IPS-NIHi7 (cell line): ENCODE data around the gene GUCA2B.

ENCODE experiments used
- DNase-seq: peaks from one replicate; pipeline ENCODE4 v3.0.0; 2012; ENCODE audit warnings: mixed read lengths; ENCODE audit errors: extremely low spot score

Gene GUCA2B

GRCh38 chr1:42143896-42144710 is 9.1 kb upstream of the GUCA2B start:
- no peak for DNase-seq

DNA sequence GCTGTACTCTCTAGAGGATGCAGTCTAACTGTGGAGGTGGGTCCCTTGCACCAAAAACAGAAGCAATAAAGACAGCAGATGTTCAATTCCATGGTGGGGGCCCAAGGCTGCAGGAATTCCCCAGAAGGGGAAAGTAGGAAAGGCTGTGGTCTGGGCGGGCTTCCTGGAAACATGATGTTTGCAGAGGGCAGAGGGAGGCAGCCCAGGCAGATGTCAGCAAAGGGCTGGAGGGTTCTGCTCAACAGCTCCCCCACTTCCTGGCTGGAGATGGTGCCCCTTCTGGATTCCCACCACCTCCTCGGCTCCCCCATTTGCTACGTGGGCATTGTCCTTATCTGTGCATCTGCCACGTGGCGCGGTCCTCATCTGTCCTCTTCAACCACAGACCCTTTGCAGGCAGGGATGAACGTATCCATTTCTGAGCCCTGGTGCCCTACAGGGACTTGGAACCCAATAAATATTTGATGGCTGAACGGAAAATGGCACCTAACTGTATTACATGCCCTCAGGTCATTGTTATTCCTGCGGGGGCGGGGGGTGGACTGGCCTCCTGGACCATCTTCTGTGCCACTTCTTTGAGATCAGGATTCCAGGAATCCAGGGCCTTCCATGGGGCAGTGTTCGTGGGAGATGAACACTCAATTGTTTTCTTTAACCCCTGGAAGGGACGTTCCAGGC is 8.4 kb upstream of the GUCA2B start:
- no peak for DNase-seq

DNA sequence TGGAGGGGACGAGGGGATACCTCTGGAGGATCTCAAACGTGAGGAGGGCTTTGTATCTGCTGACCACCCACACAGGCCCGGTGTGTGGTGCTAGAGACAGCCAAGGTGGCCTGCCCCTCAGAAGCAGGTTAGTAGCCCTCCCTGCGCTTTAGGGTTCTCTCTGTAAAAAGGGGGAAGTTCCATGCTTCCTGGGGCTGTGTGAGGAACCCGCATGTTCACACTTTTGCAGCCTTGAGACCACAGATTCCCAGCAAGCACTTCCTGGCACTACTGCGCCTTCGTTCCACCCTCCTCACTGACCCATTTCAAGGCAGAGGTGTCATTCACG is 7.9 kb upstream of the GUCA2B start:
- no peak for DNase-seq

DNA sequence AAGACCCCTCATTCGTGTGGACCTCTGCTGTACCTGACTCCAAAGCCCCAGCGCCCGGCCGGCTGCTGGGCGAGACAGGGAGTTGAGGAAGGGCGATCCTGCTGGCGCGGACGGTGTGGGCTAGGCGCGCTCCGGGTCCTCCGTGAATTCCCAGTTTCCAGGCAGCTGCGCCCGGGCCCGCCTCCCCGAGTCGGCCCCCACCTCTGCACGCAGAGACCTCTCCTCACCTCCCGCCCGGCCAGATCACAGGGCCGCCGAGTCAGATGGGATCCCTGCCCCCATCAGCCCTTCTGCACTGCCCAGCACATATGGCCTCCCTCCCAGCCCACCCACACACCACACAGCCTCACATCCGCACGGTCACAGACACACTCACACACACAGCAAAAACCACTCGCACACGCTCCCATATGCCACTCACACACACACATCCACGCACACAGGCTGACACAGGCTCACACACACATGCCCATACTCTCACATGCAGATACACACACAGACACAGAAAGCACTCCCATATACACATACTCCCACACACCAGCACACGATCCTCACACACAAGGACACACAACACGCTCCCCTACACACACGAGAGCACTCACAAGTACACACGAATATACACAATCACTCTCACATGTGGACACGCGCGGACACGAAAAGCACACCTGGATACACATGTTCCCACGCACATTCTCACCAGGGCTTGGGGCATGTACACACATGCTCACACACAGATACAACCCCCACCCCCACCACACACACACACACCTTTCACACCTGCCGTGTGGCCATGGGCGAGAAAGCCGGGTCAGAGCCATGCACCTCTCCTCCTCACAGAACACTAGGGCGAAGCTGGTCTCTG is 7.2 kb upstream of the GUCA2B start:
- no peak for DNase-seq

DNA sequence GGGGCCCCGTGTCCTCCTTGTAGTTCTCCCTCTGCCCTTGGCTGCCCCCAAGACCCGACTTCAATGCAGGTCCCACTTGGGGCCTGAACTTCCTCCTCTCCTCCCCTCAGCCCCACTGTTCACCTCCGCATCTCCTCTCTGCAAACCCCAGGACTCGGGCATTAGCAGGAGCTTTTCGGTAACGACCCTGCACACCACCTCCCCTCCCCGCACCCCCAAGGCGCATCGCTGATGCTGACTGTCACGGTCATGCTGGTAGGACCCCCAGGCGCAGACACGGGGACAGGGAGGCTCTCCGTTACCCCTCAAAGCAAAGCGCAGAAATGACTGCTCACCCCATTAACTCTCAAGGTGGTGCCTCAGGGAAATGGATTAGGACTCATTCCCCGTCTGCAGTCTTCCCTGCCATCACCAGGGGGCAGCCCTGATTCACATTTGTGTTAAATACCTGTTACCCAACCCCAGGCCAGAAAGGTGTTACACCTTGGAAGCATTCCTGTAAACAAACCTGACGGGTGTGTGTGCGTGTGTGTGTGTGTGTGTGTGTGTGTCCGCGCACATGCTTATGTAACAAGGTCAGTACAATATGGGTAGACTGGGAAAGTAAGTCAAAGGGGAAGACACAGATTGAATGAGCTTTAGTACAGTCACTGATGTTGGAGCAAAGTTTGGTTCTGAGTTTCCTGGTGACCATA is 6.4 kb upstream of the GUCA2B start:
- DNase-seq: peak; percentile 91

GRCh38 chr1:42148166-42148565 is 5.0 kb upstream of the GUCA2B start:
- no peak for DNase-seq

GRCh38 chr1:42150651-42151050 is 2.6 kb upstream of the GUCA2B start:
- DNase-seq: no peak

DNA sequence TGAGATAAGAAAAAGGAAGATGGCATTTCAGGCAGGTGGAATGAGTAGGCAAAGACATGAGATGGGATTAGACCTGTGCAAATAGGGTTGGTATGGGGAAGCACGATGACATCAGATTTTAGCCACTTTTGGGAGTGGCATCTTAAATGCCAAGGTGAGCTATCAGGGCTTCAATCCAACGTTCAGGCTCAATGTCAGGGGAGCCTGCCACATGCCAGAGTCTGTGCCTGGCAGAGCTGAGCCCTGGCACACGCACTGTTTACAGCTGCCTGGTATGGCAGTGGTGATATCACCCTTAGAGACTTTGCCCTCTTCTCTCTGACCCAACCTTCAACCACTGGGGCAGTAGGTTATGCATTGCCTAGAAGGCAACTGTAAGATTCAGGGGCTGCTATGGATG is 1.1 kb upstream of the GUCA2B start:
- no peak for DNase-seq

GRCh38 chr1:42153624-42154023 is 414 bp downstream of the GUCA2B start:
- DNase-seq: no peak

DNA sequence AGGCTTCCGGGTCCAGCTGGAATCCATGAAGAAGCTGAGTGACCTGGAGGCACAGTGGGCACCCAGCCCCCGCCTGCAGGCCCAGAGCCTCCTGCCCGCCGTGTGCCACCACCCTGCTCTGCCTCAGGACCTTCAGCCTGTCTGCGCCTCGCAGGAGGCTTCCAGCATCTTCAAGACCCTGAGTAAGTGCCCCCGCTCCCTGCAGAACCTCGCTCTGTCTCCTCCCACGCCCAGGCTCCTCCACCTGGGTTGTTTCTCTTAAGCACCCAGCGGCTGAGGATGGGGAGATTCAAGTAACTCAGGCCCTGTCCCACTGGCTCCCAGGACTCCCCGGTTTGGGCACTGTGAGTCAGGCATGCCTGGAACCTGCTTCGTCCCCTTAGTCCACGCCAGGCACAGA is 1.5 kb downstream of the GUCA2B start:
- DNase-seq: no peak

- DNase-seq: no peak
Observed at GRCh38 chr1:42155362-42155761, 2.2 kb downstream of the GUCA2B start.

GRCh38 chr1:42157667-42158066 is 4.5 kb downstream of the GUCA2B start:
- no peak for DNase-seq

GRCh38 chr1:42158189-42158588 is 5.0 kb downstream of the GUCA2B start:
- DNase-seq: no peak

DNA sequence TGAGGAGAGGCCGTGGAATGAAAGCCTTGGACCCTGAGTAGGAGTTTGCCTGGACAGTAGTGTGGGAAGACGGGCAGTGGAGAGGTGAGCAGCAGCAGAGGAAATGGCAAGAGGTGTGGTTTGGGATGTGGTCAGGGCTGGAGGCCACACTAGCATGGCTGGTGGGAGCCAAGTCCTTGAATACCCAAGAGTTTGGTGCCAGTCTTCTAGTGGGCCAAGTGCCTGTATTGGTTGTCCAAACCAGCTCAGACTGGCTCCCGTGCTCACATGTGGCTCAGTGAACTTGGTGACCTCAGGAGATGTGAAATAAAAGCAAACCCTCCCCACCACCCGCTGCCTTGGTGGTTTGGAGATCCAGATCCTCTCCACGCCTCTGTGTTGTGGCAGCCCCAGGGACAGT is 9.0 kb downstream of the GUCA2B start:
- no peak for DNase-seq

DNA sequence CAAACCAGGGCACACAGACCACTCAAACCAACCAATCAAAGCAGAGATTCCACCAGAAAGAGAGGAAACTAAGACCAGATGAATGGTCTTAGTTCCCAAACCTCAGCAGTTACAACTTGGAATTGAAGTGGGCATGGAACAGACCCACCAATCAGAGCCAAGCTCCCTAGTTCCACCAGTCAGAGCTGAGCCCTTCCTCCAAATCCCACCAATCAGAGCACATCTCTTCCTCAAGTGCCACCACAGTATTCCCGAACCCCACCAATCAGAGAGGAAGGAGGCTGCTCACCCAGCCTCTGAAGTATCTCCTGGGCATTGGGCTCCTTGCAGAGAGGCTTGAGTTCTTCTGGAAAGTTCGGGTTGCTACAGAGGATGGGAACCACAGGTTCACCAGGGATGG is 9.9 kb downstream of the GUCA2B start:
- no peak for DNase-seq

- no peak for DNase-seq
Observed at GRCh38 chr1:42163536-42164503, 10.6 kb downstream of the GUCA2B start.

GRCh38 chr1:42164551-42165420 is 11.6 kb downstream of the GUCA2B start, which contains the start of gene GUCA2A:
Gene GUCA2A, minus strand, starts transcription at chr1:42164745. Its CDS starts 33 bp downstream, at chr1:42164712.
- DNase-seq: no peak

- DNase-seq: no peak
Observed at GRCh38 chr1:42165511-42166210, 12.5 kb downstream of the GUCA2B start.
